Keratinocyte (primary cell): Measurements from ENCODE around the gene NAV3. TPM values are rescaled to one million over a fixed set of nuclear protein-coding genes. Genes with fewer than 3 reads are reported as not detected.

Source experiments
- DNase-seq: peaks from one replicate; pipeline ENCODE4 v3.0.0-alpha.2; 2011; ENCODE audit warnings: low read depth, missing footprints, low spot score
- FAIRE-seq: peaks from 2 replicates; lab custom pipeline; 2011; peaks lifted over from hg19 to GRCh38; lab: Jason Lieb, UNC
- H2AFZ ChIP-seq: 2 replicates; pipeline ENCODE4 v1.6.0; 2012; ENCODE audit warnings: low read length, control low read depth, inconsistent platforms; ENCODE audit not compliant: control insufficient read depth
- H3K27ac ChIP-seq: 2 replicates; pipeline ENCODE4 v1.5.1; 2011; ENCODE audit warnings: low read length; ENCODE audit not compliant: control insufficient read depth, insufficient read depth
- H3K27me3 ChIP-seq: 3 replicates; pipeline ENCODE4 v1.6.0; 2011; ENCODE audit warnings: low read length; ENCODE audit not compliant: control insufficient read depth, insufficient read depth; ENCODE audit errors: extremely low read depth
- H3K36me3 ChIP-seq, 2 experiments: 2 replicates in 1 of 2; 3 replicates in 1 of 2; pipeline ENCODE4 v1.5.1; 2011; ENCODE audit warnings: low read length in 2 of 2, mild to moderate bottlenecking in 1 of 2; ENCODE audit not compliant: control insufficient read depth in 2 of 2, insufficient read depth in 2 of 2; ENCODE audit errors: extremely low read depth in 1 of 2
- H3K4me1 ChIP-seq: 3 replicates; pipeline ENCODE4 v1.5.1; 2011; ENCODE audit warnings: low read length; ENCODE audit not compliant: control insufficient read depth, insufficient read depth; ENCODE audit errors: extremely low read depth
- H3K4me2 ChIP-seq: 3 replicates; pipeline ENCODE4 v1.6.0; 2011; ENCODE audit warnings: low read depth, low read length; ENCODE audit not compliant: control insufficient read depth, insufficient read depth; ENCODE audit errors: extremely low read depth
- H3K4me3 ChIP-seq, 3 experiments: fragments of 200-600 bp in 1 of 3; sonication (generic) in 1 of 3; 2 replicates in 2 of 3; 3 replicates in 1 of 3; pipeline ENCODE4 v1.5.1; 2011 to 2016; ENCODE audit warnings: low read length in 3 of 3, mild to moderate bottlenecking in 3 of 3, control low read depth in 2 of 3, inconsistent platforms in 1 of 3, low read depth in 1 of 3, mixed read lengths in 1 of 3, mixed run types in 1 of 3, moderate library complexity in 1 of 3; ENCODE audit not compliant: control insufficient read depth in 2 of 3, insufficient read depth in 2 of 3; ENCODE audit errors: extremely low read depth in 1 of 3
- H3K79me2 ChIP-seq: 2 replicates; pipeline ENCODE4 v1.6.0; 2012; ENCODE audit warnings: low read length; ENCODE audit not compliant: control insufficient read depth, insufficient read depth
- H3K9ac ChIP-seq: 3 replicates; pipeline ENCODE4 v1.6.0; 2011; ENCODE audit warnings: low read length; ENCODE audit not compliant: control insufficient read depth, insufficient read depth; ENCODE audit errors: extremely low read depth
- H3K9me1 ChIP-seq: 3 replicates; pipeline ENCODE4 v1.6.0; 2011; ENCODE audit warnings: low read length; ENCODE audit not compliant: control insufficient read depth, insufficient read depth; ENCODE audit errors: extremely low read depth
- H3K9me3 ChIP-seq: 2 replicates; pipeline ENCODE4 v1.5.1; 2012; ENCODE audit warnings: low read depth, low read length; ENCODE audit not compliant: control insufficient read depth
- H4K20me1 ChIP-seq: 3 replicates; pipeline ENCODE4 v1.6.0; 2011; ENCODE audit warnings: low read length; ENCODE audit not compliant: control insufficient read depth, insufficient read depth; ENCODE audit errors: extremely low read depth
- CTCF ChIP-seq, 3 experiments: IDR thresholded peaks in 1 of 3; conservative IDR thresholded peaks in 1 of 3; optimal IDR thresholded peaks in 1 of 3; 2 replicates in 2 of 3; 3 replicates in 1 of 3; pipeline versions ENCODE3 to v1.5.1; 2011; ENCODE audit warnings: low read length in 3 of 3, mild to moderate bottlenecking in 3 of 3, moderate library complexity in 2 of 3, control low read depth in 1 of 3, inconsistent platforms in 1 of 3; ENCODE audit not compliant: insufficient read depth in 2 of 3; ENCODE audit errors: extremely low read depth in 1 of 3
- EZH2 ChIP-seq: IDR thresholded peaks from one replicate; pipeline ENCODE4 v1.6.1; 2012; ENCODE audit warnings: inconsistent platforms, mild to moderate bottlenecking, low read length, moderate library complexity
- dilution Hi-C: fragments of 300-500 bp; cut with MboI; formaldehyde crosslinking; loops from one replicate; pipeline ENCODE4 v1.7.0; 2020; ENCODE audit warnings: low sequenced_read_pairs; ENCODE audit not compliant: extremely low pct_ligation_motif_present
- polyA plus RNA-seq, 5 experiments: library from polyadenylated mRNA; depleted of rRNA in 3 of 5; stranded (reverse) in 3 of 5; stranded (forward) in 1 of 5; unstranded in 1 of 5; fragments of >200 nt; gene quantifications; 1 replicate in 1 of 5; 2 replicates in 3 of 5; 3 replicates in 1 of 5; pipeline versions ENCODE4 v1.2.1 to v1.2.3, GENCODE V29; 2011 to 2012; ENCODE audit warnings: missing spikeins in 2 of 5, low read depth in 1 of 5, low replicate concordance in 1 of 5

The NAV3 gene
- polyA plus RNA-seq, 1 donor (not counting 4 experiments of a cell fraction or from before 2014, with no cell fraction given): 22.6 TPM

- peaks cover 2 to 12% of the 10 kb centered on the region in 2 experiments for H3K36me3 ChIP-seq
- H3K27ac ChIP-seq: no peak overlapping the region
- H3K9me1 ChIP-seq: no peaks in the 10 kb centered on the region
- no peaks in the 10 kb centered on the region for H3K27me3 ChIP-seq
- no peak overlapping the region for H2AFZ ChIP-seq
- no peak overlapping the region for H3K4me3 ChIP-seq
- TF ChIP-seq EZH2: no peak
- TF ChIP-seq CTCF (optimal IDR thresholded peaks at IDR 0.05 in 1 of 3, IDR thresholded peaks at IDR 0.05 in 1 of 3, conservative IDR thresholded peaks at IDR 0.05 in 1 of 3; ENCODE audit: extremely low read depth in 1 of 3, insufficient read depth in 2 of 3, low read length in 3 of 3): no peak
- DNase-seq (no peak), FAIRE-seq (no peak)
- H4K20me1 ChIP-seq: no peaks in the 10 kb centered on the region
- no peak overlapping the region for H3K4me2 ChIP-seq
- no peaks in the 10 kb centered on the region for H3K9me3 ChIP-seq
- peaks cover 2% of the 10 kb centered on the region for H3K79me2 ChIP-seq
- no peaks in the 10 kb centered on the region for H3K4me1 ChIP-seq
- dilution Hi-C loops: no loop called here
- H3K9ac ChIP-seq: no peak overlapping the region
Measured at GRCh38 chr12:78050790-78051189, 220.1 kb downstream of the NAV3 start.

- Histone ChIP-seq H3K79me2 (no peaks in the 10 kb centered on the region), H3K4me2 (no peak overlapping the region), H3K9me3 (no peaks in the 10 kb centered on the region), H3K27ac (no peak overlapping the region), H3K4me3 (no peak overlapping the region), H3K9me1 (no peaks in the 10 kb centered on the region), H4K20me1 (no peaks in the 10 kb centered on the region), H2AFZ (no peak overlapping the region), H3K4me1 (peaks cover 3% of the 10 kb centered on the region), H3K9ac (no peak overlapping the region), H3K27me3 (no peaks in the 10 kb centered on the region), H3K36me3 (peaks cover 1 to 7% of the 10 kb centered on the region in 2 experiments)
- dilution Hi-C loops: no loop called here
- FAIRE-seq: no peak
- no peak for TF ChIP-seq CTCF (optimal IDR thresholded peaks at IDR 0.05 in 1 of 3, IDR thresholded peaks at IDR 0.05 in 1 of 3, conservative IDR thresholded peaks at IDR 0.05 in 1 of 3; ENCODE audit: extremely low read depth in 1 of 3, insufficient read depth in 2 of 3, low read length in 3 of 3)
- no peak for DNase-seq
Measured at GRCh38 chr12:78055545-78055944, 224.9 kb downstream of the NAV3 start.
